Natural killer cell (primary cell): ENCODE results near the gene TRIM62. TPM values are rescaled to one million over a fixed set of nuclear protein-coding genes. Genes with fewer than 3 reads are reported as not detected.
A peak's percentile ranks its signal among the peaks of the same experiment; 100 is the strongest.
"Not testable (repeated sequence)": the region's sequence is repeated elsewhere in the genome, so short reads cannot be mapped to it uniquely, and the experiment has no call there.

Experiments used
- ATAC-seq, 3 donors: fragments of 150-1000 bp in 2 of 3; fragments of 200-7000 bp in 1 of 3; cut with Tn5 transposase; 1 replicate in 1 of 3; 2 replicates in 2 of 3; pipeline ENCODE4 v1.10.0; 2021; ENCODE audit warnings: mild to moderate bottlenecking in 2 of 3, moderate library complexity in 2 of 3
- DNase-seq, 2 donors: peaks; one replicate each; pipeline versions ENCODE4 v3.0.0 to v3.0.0-alpha.2; 2013 to 2021; ENCODE audit warnings: mixed read lengths in 1 of 2
- H3K27ac ChIP-seq: one replicate; pipeline ENCODE4 v1.5.1; 2013; ENCODE audit warnings: mild to moderate bottlenecking, low read length
- H3K27me3 ChIP-seq: one replicate; pipeline ENCODE4 v1.6.1; 2013; ENCODE audit warnings: low read length; ENCODE audit not compliant: control insufficient read depth, insufficient read depth
- H3K36me3 ChIP-seq: one replicate; pipeline ENCODE4 v1.6.1; 2013; ENCODE audit warnings: low read length; ENCODE audit not compliant: control insufficient read depth, insufficient read depth
- H3K4me1 ChIP-seq: one replicate; pipeline ENCODE4 v1.6.1; 2013; ENCODE audit warnings: low read length; ENCODE audit not compliant: control insufficient read depth, insufficient read depth
- H3K4me3 ChIP-seq: one replicate; pipeline ENCODE4 v1.5.1; 2013; ENCODE audit warnings: low read length
- H3K9me3 ChIP-seq: one replicate; pipeline ENCODE4 v1.6.1; 2013; ENCODE audit warnings: low read length; ENCODE audit not compliant: control insufficient read depth, insufficient read depth
- H3K27ac Mint-ChIP-seq, 2 donors: one replicate each; pipeline ENCODE4 v1.8.0; 2022; ENCODE audit warnings: mild to moderate bottlenecking in 2 of 2, mixed read lengths in 2 of 2, moderate library complexity in 1 of 2
- H3K27me3 Mint-ChIP-seq, 2 donors: one replicate each; pipeline ENCODE4 v1.8.0; 2022; ENCODE audit warnings: low read depth in 2 of 2, mixed read lengths in 2 of 2
- H3K36me3 Mint-ChIP-seq: one replicate; pipeline ENCODE4 v1.8.0; 2022; ENCODE audit warnings: mixed read lengths
- H3K4me1 Mint-ChIP-seq, 2 donors: one replicate each; pipeline ENCODE4 v1.8.0; 2022; ENCODE audit warnings: mixed read lengths in 2 of 2
- H3K4me3 Mint-ChIP-seq: one replicate; pipeline ENCODE4 v1.8.0; 2022; ENCODE audit warnings: mild to moderate bottlenecking, moderate library complexity, mixed read lengths
- H3K9me3 Mint-ChIP-seq, 2 donors: one replicate each; pipeline ENCODE4 v1.8.0; 2022; ENCODE audit warnings: mixed read lengths in 2 of 2
- WGBS: methylation state at CpG from one replicate; pipeline ENCODE4 v1.1.7; 2013; ENCODE audit warnings: missing lambda C conversion rate; ENCODE audit not compliant: insufficient coverage; 5-methylcytosine and 5-hydroxymethylcytosine counted together
- intact Hi-C: fragments of 100-400 bp; cut with micrococcal nuclease; formaldehyde crosslinking; loops from one replicate; pipeline ENCODE4 v1.14.2; 2022
- total RNA-seq, 4 donors: library from RNA; stranded (reverse); fragments of 120-200 nt in 1 of 4; gene quantifications; one replicate each; pipeline versions ENCODE4 v1.2.3 to v1.2.4, GENCODE V29; 2013 to 2022
- TF ChIP-seq, protein P1 (sequence below): fragments of 200-600 bp; IDR thresholded peaks from one replicate; pipeline ENCODE4 v1.8.0; 2022; ENCODE audit warnings: antibody characterized with exemption

Gene TRIM62
- total RNA-seq, 3 donors from 2014 or later (not counting 1 experiment from before 2014, with no cell fraction given) = 18.2 to 35.4 (median 23.2) TPM

DNA sequence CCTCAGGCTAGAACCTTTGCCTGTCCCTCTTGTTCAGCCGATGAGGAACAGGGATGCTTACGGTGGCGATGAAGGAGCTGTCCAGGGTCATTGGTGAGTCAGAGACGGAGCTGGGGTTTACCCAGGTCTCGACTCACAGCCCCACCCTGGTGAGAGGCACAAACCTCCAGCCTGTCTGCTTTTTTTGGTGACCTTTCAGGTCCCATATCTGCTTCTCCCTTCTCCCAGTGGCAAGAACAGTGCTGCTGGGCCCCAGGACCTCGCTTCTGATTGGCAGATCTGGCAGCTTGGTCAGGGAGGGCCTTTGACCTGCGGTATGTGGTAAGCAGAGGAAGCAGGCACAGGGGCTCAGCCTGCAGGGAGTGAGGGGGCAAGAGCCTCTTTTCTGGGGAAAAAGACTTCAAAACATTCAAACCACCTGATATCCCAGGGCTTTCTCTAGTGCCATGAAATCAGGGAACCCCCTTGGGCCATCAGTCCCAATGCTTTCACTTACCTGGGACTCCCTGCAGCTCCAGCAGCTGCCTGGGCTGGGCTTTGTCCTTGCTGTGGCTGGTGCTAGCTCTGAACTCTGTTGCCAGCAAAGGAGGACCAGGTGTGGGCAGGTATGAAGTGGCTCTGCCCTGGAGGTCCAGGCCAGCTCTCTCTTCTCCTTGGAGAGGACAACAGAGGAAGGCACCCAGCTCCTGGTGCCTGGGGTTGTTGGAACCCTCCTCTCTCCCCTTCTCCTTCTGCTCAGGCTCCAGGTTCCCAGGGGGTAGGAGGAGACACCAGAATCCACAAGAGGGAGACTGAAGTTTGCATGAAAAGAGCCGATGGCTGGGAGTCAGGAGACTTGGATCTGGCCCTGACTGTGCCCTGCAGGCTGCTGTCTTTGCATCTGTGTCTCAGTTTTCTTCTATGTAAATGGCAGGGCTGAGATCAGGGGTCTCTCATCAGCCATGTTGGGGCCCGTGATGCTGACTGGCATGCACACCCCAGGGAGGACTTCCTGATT, 41.4 kb downstream of the TRIM62 start:
- Histone ChIP-seq H3K36me3 (peaks cover 1% of the 10 kb centered on the region), H3K4me1 (no peaks in the 10 kb centered on the region), H3K27ac (no peak overlapping the region), H3K4me3 (no peak overlapping the region), H3K27me3 (no peaks in the 10 kb centered on the region), H3K9me3 (no peaks in the 10 kb centered on the region)
- intact Hi-C loops = no loop called here
- ATAC-seq (no peak), DNase-seq (no peak)
- Mint-ChIP-seq H3K4me1 (peaks cover 0 to 17% of the 10 kb centered on the region in 2 donors), H3K27ac (no peak overlapping the region), H3K4me3 (no peak overlapping the region), H3K9me3 (no peaks in the 10 kb centered on the region), H3K36me3 (no peaks in the 10 kb centered on the region), H3K27me3 (peaks cover 3 to 4% of the 10 kb centered on the region in 2 donors)
- 73% methylated on average over 9 of the region's 9 CpGs for WGBS
- TF ChIP-seq, protein P1, sequence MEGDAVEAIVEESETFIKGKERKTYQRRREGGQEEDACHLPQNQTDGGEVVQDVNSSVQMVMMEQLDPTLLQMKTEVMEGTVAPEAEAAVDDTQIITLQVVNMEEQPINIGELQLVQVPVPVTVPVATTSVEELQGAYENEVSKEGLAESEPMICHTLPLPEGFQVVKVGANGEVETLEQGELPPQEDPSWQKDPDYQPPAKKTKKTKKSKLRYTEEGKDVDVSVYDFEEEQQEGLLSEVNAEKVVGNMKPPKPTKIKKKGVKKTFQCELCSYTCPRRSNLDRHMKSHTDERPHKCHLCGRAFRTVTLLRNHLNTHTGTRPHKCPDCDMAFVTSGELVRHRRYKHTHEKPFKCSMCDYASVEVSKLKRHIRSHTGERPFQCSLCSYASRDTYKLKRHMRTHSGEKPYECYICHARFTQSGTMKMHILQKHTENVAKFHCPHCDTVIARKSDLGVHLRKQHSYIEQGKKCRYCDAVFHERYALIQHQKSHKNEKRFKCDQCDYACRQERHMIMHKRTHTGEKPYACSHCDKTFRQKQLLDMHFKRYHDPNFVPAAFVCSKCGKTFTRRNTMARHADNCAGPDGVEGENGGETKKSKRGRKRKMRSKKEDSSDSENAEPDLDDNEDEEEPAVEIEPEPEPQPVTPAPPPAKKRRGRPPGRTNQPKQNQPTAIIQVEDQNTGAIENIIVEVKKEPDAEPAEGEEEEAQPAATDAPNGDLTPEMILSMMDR = no peak

DNA sequence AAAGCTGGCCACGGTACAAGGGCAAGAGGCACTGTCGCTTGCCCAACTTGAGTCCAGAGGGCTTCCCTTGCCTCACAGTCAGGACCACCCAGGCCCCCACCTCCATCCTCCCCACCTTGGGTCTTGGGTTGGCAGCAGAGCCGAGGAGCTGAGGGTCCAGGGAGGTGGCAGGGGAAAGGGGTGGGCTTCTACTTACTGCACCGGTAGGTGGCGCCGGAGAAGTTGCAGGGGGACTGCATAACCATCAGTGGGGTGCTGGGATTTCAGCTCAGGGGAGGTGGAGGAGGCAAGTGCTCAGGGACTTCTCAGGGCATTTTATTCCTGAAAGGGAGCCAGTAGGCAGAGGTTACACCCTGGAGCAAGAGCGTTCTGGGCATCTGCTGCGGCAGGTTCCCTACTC, 44.0 kb downstream of the TRIM62 start:
- 66% methylated on average over 8 of the region's 8 CpGs for WGBS
- DNase-seq = peak; percentile 23 to 59
- peaks cover 15 to 27% of the 10 kb centered on the region in 2 donors for H3K27me3 Mint-ChIP-seq
- Histone ChIP-seq H3K27me3 (no peaks in the 10 kb centered on the region), H3K27ac (no peak overlapping the region), H3K36me3 (no peaks in the 10 kb centered on the region), H3K4me1 (no peaks in the 10 kb centered on the region), H3K9me3 (no peaks in the 10 kb centered on the region), H3K4me3 (no peak overlapping the region)
- no peaks in the 10 kb centered on the region for H3K9me3 Mint-ChIP-seq
- TF ChIP-seq, protein P1 = peak; percentile 43
- H3K4me1 Mint-ChIP-seq = peaks cover 6 to 17% of the 10 kb centered on the region in 2 donors
- no peak overlapping the region for H3K27ac Mint-ChIP-seq
- H3K4me3 Mint-ChIP-seq = no peak overlapping the region
- H3K36me3 Mint-ChIP-seq = no peaks in the 10 kb centered on the region
- ATAC-seq = peak in 2 of 3 donors; percentile 52 to 53
- intact Hi-C loops = loop anchor here (10.0 kb wide), 1 partner anchor 227 kb away; no protein-coding TSS in a partner anchor

DNA sequence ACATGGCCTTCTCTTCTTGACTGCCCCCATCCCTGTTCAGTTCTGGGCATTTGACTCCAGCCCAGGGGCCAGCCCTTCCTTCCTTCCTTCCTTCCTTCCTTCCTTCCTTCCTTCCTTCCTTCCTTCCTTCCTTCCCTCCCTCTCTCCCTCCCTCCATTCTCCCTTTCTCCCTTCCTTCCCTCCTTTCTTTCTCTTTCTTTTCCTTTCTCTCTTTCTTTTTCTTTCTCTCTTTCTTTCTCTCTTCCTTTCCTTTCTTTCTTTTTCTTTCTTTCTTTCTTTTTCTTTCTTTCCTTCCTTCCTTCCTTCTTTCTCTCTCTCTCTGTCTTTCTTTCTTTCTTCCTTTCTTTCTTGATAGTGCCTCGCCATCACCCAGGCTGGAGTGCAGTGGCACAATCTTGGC, 45.8 kb downstream of the TRIM62 start:
- H3K4me1 Mint-ChIP-seq = peaks cover 15 to 22% of the 10 kb centered on the region in 2 donors
- not testable (repeated sequence) for H3K27ac Mint-ChIP-seq, H3K4me1 ChIP-seq, H3K36me3 Mint-ChIP-seq, ATAC-seq, DNase-seq, H3K27me3 ChIP-seq, H3K4me3 Mint-ChIP-seq, H3K36me3 ChIP-seq, H3K9me3 ChIP-seq, H3K9me3 Mint-ChIP-seq, H3K27ac ChIP-seq, H3K4me3 ChIP-seq
- 100% methylated on average over 1 of the region's 1 CpG for WGBS
- intact Hi-C loops = loop anchor here (10.0 kb wide), 1 partner anchor 229 kb away; no protein-coding TSS in a partner anchor
- peaks cover 19 to 35% of the 10 kb centered on the region in 2 donors for H3K27me3 Mint-ChIP-seq

DNA sequence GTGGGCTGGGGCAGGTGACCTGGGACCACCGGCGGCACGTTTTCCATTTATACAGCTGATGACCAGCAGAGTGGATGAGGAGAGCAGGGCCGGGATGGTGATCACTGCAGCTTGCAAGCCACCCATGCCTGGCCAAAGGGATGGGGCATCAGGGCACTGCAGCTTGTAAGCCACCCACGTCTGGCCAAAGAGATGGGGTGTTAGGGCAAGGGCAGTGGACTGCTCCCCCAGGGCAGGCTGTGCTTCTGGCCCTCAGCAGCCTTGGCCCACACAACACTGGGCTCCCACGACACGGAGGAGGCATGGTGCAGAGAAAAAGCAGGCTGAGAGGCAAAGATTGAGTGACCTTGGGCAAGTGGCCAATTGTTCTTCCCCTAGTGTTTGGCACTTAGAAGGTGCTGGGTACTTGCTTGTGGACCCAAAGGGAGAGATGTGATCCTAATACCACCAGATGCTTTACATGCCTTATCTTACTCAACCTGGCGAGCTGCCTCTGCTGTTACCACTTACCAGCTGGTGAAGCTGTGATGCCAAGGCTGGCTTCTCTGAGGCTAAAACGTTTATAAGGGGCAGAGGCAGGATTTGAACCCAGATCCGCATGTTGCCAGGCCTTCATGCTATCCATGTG, 48.3 kb downstream of the TRIM62 start:
- Mint-ChIP-seq H3K27me3 (peaks cover 19 to 35% of the 10 kb centered on the region in 2 donors), H3K4me3 (no peak overlapping the region), H3K27ac (no peak overlapping the region), H3K9me3 (no peaks in the 10 kb centered on the region), H3K36me3 (no peaks in the 10 kb centered on the region), H3K4me1 (peaks cover 31 to 32% of the 10 kb centered on the region in 2 donors)
- Histone ChIP-seq H3K27ac (no peak overlapping the region), H3K9me3 (no peaks in the 10 kb centered on the region), H3K4me1 (peaks cover 15% of the 10 kb centered on the region), H3K36me3 (no peaks in the 10 kb centered on the region), H3K4me3 (no peak overlapping the region), H3K27me3 (no peaks in the 10 kb centered on the region)
- ATAC-seq = no peak
- DNase-seq = no peak
- TF ChIP-seq, protein P1 = no peak
- WGBS = 91% methylated on average over 10 of the region's 10 CpGs
- intact Hi-C loops = loop anchor here (10.0 kb wide), 1 partner anchor 231 kb away; no protein-coding TSS in a partner anchor
